Prostate gland (tissue), 2 donors: Measurements from ENCODE around the gene PCED1A. TPM values are rescaled to one million over a fixed set of nuclear protein-coding genes. Genes with fewer than 3 reads are reported as not detected.

Experiments used
- DNase-seq: peaks from one replicate; pipeline ENCODE4 v3.0.0-alpha.2; 2019; ENCODE audit warnings: low spot score
- H3K27ac ChIP-seq, 2 donors: fragments of 200-600 bp; sonication (generic); 2 replicates each; pipeline ENCODE4 v1.5.1; 2017 to 2019
- H3K27me3 ChIP-seq: fragments of 200-600 bp; sonication (generic); replicated peaks from 2 replicates; pipeline ENCODE4 v1.5.1; 2019; ENCODE audit not compliant: insufficient read depth
- H3K36me3 ChIP-seq, 2 donors: fragments of 200-600 bp; sonication (generic); 1 replicate in 1 of 2; 2 replicates in 1 of 2; pipeline versions ENCODE4 v1.5.1 to v1.8.1; 2017 to 2019
- H3K4me1 ChIP-seq: fragments of 200-600 bp; sonication (generic); replicated peaks from 2 replicates; pipeline ENCODE4 v1.5.1; 2019
- H3K4me3 ChIP-seq, 2 donors: fragments of 200-600 bp; sonication (generic); 2 replicates each; pipeline ENCODE4 v1.5.1; 2017 to 2019
- H3K9me3 ChIP-seq: fragments of 200-600 bp; sonication (generic); 2 replicates; pipeline ENCODE4 v1.5.1; 2017
- CTCF ChIP-seq, 4 experiments: fragments of 200-600 bp in 2 of 4; fragments of 450-650 bp in 2 of 4; sonication (generic) in 2 of 4; IDR thresholded peaks; 1 replicate in 3 of 4; 2 replicates in 1 of 4; pipeline ENCODE4 v1.5.1; 2016 to 2019; ENCODE audit warnings: antibody characterized with exemption in 4 of 4, mild to moderate bottlenecking in 2 of 4, moderate library complexity in 2 of 4
- POLR2A ChIP-seq: fragments of 450-650 bp; IDR thresholded peaks from one replicate; pipeline ENCODE4 v1.6.1; 2016; ENCODE audit warnings: antibody characterized with exemption, mild to moderate bottlenecking
- POLR2AphosphoS5 ChIP-seq: sonication (generic); formaldehyde crosslinking; IDR thresholded peaks from one replicate; pipeline ENCODE4 v1.6.1; 2017; ENCODE audit warnings: antibody characterized with exemption
- WGBS: methylation state at CpG from one replicate; pipeline ENCODE4 v1.1.5; 2018; 5-methylcytosine and 5-hydroxymethylcytosine counted together
- intact Hi-C: fragments of 100-400 bp; cut with DNase I; formaldehyde crosslinking; loops from one replicate; pipeline ENCODE4 v1.14.2; 2022
- total RNA-seq, 2 donors: library from RNA; depleted of rRNA; stranded (reverse); fragments of >200 nt; gene quantifications; one replicate each; pipeline ENCODE4 v1.1.0, GENCODE V29; 2016

PCED1A gene
- total RNA-seq, 2 donors from 2014 or later, result 54.8 to 58.1 TPM

- DNase-seq, result no peak
- no peak for TF ChIP-seq POLR2AphosphoS5
- no peak for TF ChIP-seq CTCF (IDR thresholded peaks at IDR 0.05)
- no peak for TF ChIP-seq POLR2A
- no peak overlapping the region for H3K27ac ChIP-seq
- WGBS, result 26% methylated on average over 34 of the region's 34 CpGs
- intact Hi-C loops, result no loop called here
- no peaks in the 10 kb centered on the region for H3K36me3 ChIP-seq
- H3K9me3 ChIP-seq, result no peaks in the 10 kb centered on the region
- peak overlapping the region; percentile 94 to 98 for H3K4me3 ChIP-seq
- no peaks in the 10 kb centered on the region for H3K27me3 ChIP-seq
- H3K4me1 ChIP-seq, result peaks cover 6% of the 10 kb centered on the region
Observed at GRCh38 chr20:2871661-2872458, 31.4 kb upstream of the PCED1A start.

- DNase-seq, result no peak
- H3K27me3 ChIP-seq, result no peaks in the 10 kb centered on the region
- no peaks in the 10 kb centered on the region for H3K9me3 ChIP-seq
- intact Hi-C loops, result no loop called here
- no peak overlapping the region for H3K4me3 ChIP-seq
- WGBS, result 57% methylated on average over 2 of the region's 2 CpGs
- peaks cover 0 to 3% of the 10 kb centered on the region in 2 donors for H3K36me3 ChIP-seq
- TF ChIP-seq CTCF (IDR thresholded peaks at IDR 0.05) (no peak), POLR2A (no peak), POLR2AphosphoS5 (no peak)
- peaks cover 5% of the 10 kb centered on the region for H3K4me1 ChIP-seq
- H3K27ac ChIP-seq, result no peak overlapping the region
Observed at GRCh38 chr20:2871111-2871465, 30.6 kb upstream of the PCED1A start.

DNA sequence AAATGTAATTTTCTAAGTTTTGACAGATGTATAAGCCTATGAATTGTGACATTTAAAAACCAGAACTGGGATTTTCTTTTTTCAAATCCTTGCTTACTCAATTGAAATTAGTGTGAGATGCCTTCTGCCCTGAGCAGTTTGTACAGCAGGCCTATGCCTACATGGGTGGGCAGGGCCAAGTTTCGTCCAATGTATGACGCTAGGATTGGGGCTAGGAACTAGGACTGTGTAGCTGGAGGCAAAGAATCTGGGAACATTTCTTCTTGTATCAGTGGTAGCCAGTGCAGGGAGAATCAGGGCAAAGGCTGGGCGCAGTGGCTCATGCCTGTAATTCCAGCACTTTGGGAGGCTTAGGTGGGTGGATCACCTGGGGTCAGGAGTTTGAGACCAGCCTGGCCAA is 28.9 kb upstream of the PCED1A start:
- H3K27ac ChIP-seq, result no peak overlapping the region
- no peaks in the 10 kb centered on the region for H3K27me3 ChIP-seq
- no peaks in the 10 kb centered on the region for H3K4me1 ChIP-seq
- no peak for TF ChIP-seq CTCF (IDR thresholded peaks at IDR 0.05)
- no peak for TF ChIP-seq POLR2AphosphoS5
- no peak for TF ChIP-seq POLR2A
- intact Hi-C loops, result no loop called here
- DNase-seq, result no peak
- 90% methylated on average over 3 of the region's 3 CpGs for WGBS
- peaks cover 3 to 5% of the 10 kb centered on the region in 2 donors for H3K36me3 ChIP-seq
- H3K9me3 ChIP-seq, result no peaks in the 10 kb centered on the region
- no peak overlapping the region for H3K4me3 ChIP-seq

GRCh38 chr20:2867081-2867864 is 26.8 kb upstream of the PCED1A start:
- Histone ChIP-seq H3K36me3 (peaks cover 3 to 5% of the 10 kb centered on the region in 2 donors), H3K27ac (no peak overlapping the region), H3K27me3 (no peaks in the 10 kb centered on the region), H3K4me3 (no peak overlapping the region), H3K4me1 (no peaks in the 10 kb centered on the region), H3K9me3 (no peaks in the 10 kb centered on the region)
- no peak for TF ChIP-seq POLR2A
- no peak for TF ChIP-seq POLR2AphosphoS5
- no peak for TF ChIP-seq CTCF (IDR thresholded peaks at IDR 0.05)
- no peak for DNase-seq
- intact Hi-C loops, result no loop called here
- WGBS, result 72% methylated on average over 12 of the region's 12 CpGs
